Sciatic nerve (tissue), 2 donors: ENCODE measurements around the gene KRTAP6-2. TPM values are rescaled to one million over a fixed set of nuclear protein-coding genes. Genes with fewer than 3 reads are reported as not detected.

Source experiments
- ATAC-seq: fragments of 200-7000 bp; cut with Tn5 transposase; one replicate; pipeline ENCODE4 v1.9.1; 2020; ENCODE audit warnings: mild to moderate bottlenecking, moderate library complexity
- DNase-seq: peaks from one replicate; pipeline ENCODE4 v3.0.0-alpha.2; 2020; ENCODE audit warnings: low spot score
- intact Hi-C: fragments of 100-400 bp; cut with DNase I; formaldehyde crosslinking; loops from one replicate; pipeline ENCODE4 v1.14.2; 2022
- total RNA-seq: library from RNA; stranded (reverse); fragmentation: NEBNext Ultra II Directional; extraction: Animal tissue kit (Norgen Biotek cat#: 25700); gene quantifications from one replicate; pipeline ENCODE4 v1.2.1, GENCODE V29; 2021
- donor health status: DM: no; HTN: no; CAD: no.
- donor health status: DM: no; HTN: no; CAD: no.

Gene KRTAP6-2
- total RNA-seq, 1 donor from 2014 or later: not detected

DNA sequence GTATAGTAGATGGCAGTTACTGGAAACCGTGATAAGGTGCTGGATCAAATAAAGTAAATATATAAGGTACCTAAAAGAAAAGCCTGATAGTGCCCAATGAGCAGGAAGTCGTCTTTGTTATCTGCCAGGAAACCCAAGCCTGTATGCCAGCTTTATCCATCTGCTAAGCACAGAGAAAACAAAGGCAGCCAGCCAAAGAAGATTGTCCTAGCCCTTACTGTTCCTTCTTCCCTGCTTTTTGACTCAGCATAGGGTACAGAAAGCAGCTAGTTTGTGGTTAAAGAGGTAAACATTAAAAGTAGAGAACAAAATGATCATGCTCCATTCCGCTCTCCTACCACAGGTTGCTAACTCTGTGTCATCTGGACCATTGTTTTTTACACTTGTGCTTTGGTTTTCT is 18.6 kb downstream of the KRTAP6-2 start:
- intact Hi-C loops: no loop called here
- DNase-seq: no peak
- ATAC-seq: no peak

- no peak for ATAC-seq
- intact Hi-C loops: no loop called here
- DNase-seq: no peak
Observed at GRCh38 chr21:30579346-30579745, 19.4 kb downstream of the KRTAP6-2 start.

- no peak for DNase-seq
- intact Hi-C loops: no loop called here
- ATAC-seq: no peak
Observed at GRCh38 chr21:30577766-30578165, 20.9 kb downstream of the KRTAP6-2 start.

- ATAC-seq (no peak), DNase-seq (no peak)
- intact Hi-C loops: no loop called here
Observed at GRCh38 chr21:30567617-30568016, 31.1 kb downstream of the KRTAP6-2 start.

- DNase-seq (no peak), ATAC-seq (no peak)
- intact Hi-C loops: no loop called here
Observed at GRCh38 chr21:30563630-30564029, 35.1 kb downstream of the KRTAP6-2 start.

DNA sequence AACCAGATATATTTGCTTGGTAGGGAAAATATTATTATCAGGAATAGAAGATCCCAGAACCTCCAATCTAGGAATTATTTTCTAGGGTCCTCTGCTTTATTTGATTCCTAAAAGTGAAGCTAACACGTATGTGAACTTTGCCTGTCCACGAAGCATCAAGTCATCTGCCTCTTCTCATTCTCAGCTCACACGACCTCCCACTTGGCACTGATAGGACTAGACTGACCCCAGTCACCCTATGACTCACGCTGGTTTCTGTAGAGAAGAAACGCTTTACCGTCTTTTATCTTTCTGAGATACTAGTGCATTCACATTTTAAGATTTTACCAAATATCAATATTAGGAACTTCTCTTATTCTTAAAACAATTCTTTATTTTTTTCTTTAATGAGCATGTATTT is 35.6 kb downstream of the KRTAP6-2 start:
- intact Hi-C loops: no loop called here
- DNase-seq (no peak), ATAC-seq (no peak)

GRCh38 chr21:30561957-30562356 is 36.7 kb downstream of the KRTAP6-2 start:
- intact Hi-C loops: no loop called here
- DNase-seq: no peak

DNA sequence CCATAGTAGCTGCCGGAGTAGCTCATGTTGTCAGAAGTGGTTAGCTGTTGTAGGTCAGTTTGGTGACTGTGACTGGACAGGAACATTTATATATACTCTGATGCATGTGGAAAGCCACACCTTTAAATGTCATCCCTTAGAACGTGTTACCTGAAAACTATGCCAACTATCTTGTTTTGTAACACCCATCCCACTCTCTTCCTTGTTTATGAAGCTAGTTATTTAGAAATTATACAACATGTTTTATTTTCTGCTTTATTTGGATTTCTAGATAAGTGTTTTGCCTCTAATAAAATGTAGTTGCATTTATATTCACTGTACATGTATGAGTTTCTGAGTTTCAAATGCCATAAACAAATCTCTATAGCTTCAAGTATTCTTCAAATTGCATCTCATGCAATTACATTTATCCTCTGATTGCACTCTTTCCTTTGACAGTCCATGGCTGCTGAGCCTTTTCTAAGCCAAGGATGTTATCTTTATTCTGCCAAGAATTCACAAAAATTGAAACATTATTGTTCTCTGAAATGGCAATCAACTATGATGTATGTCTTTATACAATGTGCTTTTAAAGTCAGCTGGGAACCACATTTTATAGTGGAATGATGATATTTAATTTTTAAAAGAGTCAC is 37.3 kb downstream of the KRTAP6-2 start, which contains the start of gene KRTAP19-7:
Gene KRTAP19-7 (minus strand): TSS at position 51 of the 632 bp plus-strand sequence. CDS start 25 bp downstream, at position 26.
- intact Hi-C loops: no loop called here
- ATAC-seq: no peak

More at GRCh38 chr21:30561957-30562356, 36.7 kb downstream of the KRTAP6-2 start:
- ATAC-seq: no peak

DNA sequence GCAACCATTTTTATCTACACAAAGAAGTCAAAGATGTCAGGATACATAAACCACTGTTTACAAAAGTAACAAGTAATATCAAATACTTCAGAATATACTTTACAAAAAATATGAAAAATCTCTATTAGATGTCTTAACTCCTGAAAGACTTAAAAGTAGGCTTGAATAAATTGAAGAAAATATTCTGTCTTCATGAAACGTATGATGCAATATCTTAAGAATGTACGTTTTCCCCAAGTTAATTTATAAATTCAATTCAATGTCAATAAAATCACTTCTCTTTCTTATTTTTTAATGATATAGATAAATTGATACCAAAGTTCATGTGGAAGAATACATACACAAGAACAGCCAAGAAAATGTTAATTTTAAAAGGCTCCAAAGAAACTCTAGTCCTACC is 43.6 kb downstream of the KRTAP6-2 start:
- ATAC-seq (no peak), DNase-seq (no peak)
- intact Hi-C loops: no loop called here

More for the DNA sequence above, 37.3 kb downstream of the KRTAP6-2 start, which contains the start of gene KRTAP19-7:
- no peak for DNase-seq

GRCh38 chr21:30552782-30553181 is 45.9 kb downstream of the KRTAP6-2 start:
- DNase-seq: no peak
- intact Hi-C loops: no loop called here
- ATAC-seq: no peak

Other genes with a start within 250 kb of the KRTAP6-2 start
- gene KRTAP13-2, start 226.6 kb downstream of the KRTAP6-2 start, total RNA-seq: not detected
- not detected for gene KRTAP13-1, start 202.9 kb downstream of the KRTAP6-2 start, total RNA-seq
- not detected for gene KRTAP13-3, start 173.0 kb downstream of the KRTAP6-2 start, total RNA-seq
- not detected for gene KRTAP13-4, start 168.7 kb downstream of the KRTAP6-2 start, total RNA-seq
- gene KRTAP15-1, start 158.6 kb downstream of the KRTAP6-2 start, total RNA-seq: not detected
- gene KRTAP19-1, start 118.5 kb downstream of the KRTAP6-2 start, total RNA-seq: not detected
- not detected for gene KRTAP19-2, start 111.5 kb downstream of the KRTAP6-2 start, total RNA-seq
- not detected for gene KRTAP19-3, start 106.9 kb downstream of the KRTAP6-2 start, total RNA-seq
- not detected for gene KRTAP19-4, start 101.7 kb downstream of the KRTAP6-2 start, total RNA-seq
- gene KRTAP19-5, start 96.8 kb downstream of the KRTAP6-2 start, total RNA-seq: not detected
- gene KRTAP19-6, start 57.0 kb downstream of the KRTAP6-2 start, total RNA-seq: not detected
- gene KRTAP19-7, start 37.6 kb downstream of the KRTAP6-2 start, total RNA-seq: not detected
- gene KRTAP22-2, start 8.5 kb downstream of the KRTAP6-2 start, total RNA-seq: not detected
- not detected for gene KRTAP6-3, start 6.5 kb downstream of the KRTAP6-2 start, total RNA-seq
- not detected for gene KRTAP22-1, start 2.2 kb upstream of the KRTAP6-2 start, total RNA-seq
- not detected for gene KRTAP6-1, start 15.0 kb upstream of the KRTAP6-2 start, total RNA-seq
- gene KRTAP20-1, start 17.5 kb upstream of the KRTAP6-2 start, total RNA-seq: not detected
- gene KRTAP20-4, start 21.7 kb upstream of the KRTAP6-2 start, total RNA-seq: not detected
- gene KRTAP20-2, start 36.3 kb upstream of the KRTAP6-2 start, total RNA-seq: not detected
- not detected for gene KRTAP20-3, start 44.0 kb upstream of the KRTAP6-2 start, total RNA-seq
- gene KRTAP21-3, start 119.9 kb upstream of the KRTAP6-2 start, total RNA-seq: not detected
- gene KRTAP21-2, start 148.4 kb upstream of the KRTAP6-2 start, total RNA-seq: not detected
- gene KRTAP21-1, start 156.5 kb upstream of the KRTAP6-2 start, total RNA-seq: not detected
- gene KRTAP8-1, start 214.4 kb upstream of the KRTAP6-2 start, total RNA-seq: not detected
- not detected for gene KRTAP7-1, start 230.9 kb upstream of the KRTAP6-2 start, total RNA-seq